GM21367 (cell line): ENCODE measurements around the gene GJC1.
"Not testable (repeated sequence)": the region's sequence is repeated elsewhere in the genome, so short reads cannot be mapped to it uniquely, and the experiment has no call there.

Source experiments
- ATAC-seq: cut with Tn5 transposase; IDR thresholded peaks from one replicate; pipeline ENCODE4 v1.9.1; 2021; ENCODE audit not compliant: unreplicated experiment

GJC1 gene

DNA sequence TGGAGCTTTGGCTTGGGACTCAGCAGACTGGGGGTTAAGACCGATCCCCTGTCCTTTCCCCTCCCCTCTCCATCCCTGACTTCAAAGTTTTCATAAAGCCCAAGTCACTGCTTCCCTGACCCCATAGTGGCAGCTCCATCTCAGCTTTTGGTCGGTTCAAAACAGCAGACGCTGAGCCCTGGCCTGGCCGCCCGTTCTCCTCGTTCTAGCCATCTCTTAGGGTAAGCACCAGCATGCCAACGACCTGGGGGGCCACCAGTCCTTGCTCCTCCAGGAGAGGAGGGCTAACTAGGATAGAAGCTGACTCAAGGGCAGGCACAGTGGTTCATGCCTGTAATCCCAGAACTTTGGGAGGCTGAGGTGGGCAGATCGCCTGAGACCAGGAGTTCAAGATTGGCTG, 16.1 kb upstream of the GJC1 start:
- no peak for ATAC-seq

DNA sequence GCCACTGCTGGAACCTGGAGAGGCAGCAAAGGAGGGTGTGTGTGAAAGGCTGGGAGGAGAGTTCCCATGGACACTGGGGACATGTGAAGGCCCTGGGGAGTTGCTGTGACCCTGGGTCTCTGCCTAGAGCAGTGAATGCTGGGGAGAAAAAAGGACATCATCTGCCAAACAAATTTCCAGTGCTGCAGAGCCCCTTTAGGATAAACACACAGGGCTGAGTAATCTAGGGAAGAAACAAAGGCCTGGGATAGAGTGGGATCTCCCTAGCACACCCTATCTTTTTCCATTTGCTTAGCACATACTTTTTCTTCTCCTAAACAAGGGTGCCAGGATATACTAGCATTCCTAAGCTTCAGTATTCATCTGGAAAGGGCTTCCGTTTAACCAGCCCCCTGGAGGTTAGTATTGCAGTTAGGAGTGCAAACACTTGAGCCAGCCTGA, 14.3 kb upstream of the GJC1 start:
- no peak for ATAC-seq

DNA sequence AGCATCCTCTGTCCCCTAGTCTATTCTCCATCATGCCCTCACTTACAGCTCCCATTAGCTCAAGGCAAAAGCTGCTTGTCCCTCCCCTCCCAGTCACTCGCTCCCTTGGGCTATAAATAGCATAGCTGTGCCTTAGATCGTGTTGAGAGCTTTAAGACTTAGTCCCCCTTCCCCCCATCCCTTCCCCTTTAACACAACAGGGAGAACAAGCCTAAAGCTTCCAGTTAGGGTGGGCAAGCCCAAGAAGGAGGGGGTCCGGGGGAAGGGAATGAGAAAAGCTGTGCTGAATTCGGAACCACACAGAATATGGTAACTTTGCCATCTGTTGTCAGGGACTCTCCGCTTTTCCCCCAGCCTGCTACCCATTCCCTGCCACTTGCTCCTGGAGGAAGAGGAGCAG, 12.7 kb upstream of the GJC1 start:
- ATAC-seq, result no peak

DNA sequence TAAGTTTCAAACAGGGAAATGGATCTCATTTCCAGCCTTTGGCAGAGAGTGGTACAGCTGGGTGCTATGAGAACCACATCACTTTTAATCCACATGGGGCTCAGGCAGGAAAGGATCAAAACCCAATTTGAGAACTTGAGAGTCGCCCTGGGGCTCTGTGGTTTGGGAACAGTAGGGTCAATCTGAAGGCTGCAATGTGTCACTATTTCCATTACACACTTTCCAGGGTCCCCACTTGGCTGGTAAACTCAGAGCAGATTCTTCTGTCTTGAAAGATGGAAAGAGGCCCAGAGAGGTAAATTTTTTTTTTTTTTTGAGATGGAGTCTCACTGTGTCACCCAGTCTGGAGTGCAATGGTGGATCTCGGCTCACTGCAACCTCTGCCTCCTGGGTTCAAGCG, 10.8 kb upstream of the GJC1 start:
- no peak for ATAC-seq

DNA sequence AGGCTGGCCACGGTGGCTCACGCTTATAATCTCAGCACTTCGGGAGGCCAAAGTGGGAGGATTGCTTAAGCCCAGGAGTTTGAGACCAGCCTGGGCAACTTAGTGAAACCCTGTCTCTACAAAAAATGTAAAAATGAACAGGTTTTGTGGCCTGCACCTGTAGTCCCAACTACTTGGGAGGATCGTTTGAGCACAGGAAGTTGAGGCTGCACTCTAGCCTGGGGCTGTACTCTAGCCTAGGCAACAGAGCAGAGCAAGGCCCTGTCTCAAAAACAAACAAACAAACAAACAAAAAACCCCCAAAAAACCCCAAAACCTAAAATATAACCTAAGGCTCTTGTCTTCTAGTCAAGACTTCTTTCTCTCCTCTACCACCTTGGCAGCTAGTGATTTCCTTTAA, 10.2 kb upstream of the GJC1 start:
- ATAC-seq, result no peak

DNA sequence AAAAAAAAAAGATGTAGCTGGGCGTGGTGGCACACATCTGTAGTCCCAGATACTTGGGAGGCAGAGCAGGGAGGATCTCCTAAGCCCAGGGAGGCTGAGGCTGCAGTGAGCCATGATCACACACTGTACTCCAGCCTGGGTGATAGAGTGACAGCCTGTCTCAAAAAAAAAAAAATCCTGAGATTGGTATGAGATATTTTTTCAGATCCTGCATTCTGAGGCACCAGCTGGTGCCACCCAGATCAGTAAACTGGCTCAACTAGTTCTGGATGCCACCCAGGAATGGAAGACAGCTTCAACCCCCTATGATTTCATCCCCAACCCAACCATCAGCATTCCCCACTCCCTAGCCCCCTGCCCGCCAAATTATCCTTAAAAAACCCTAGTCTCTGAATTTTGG, 7.1 kb upstream of the GJC1 start:
- no peak for ATAC-seq

DNA sequence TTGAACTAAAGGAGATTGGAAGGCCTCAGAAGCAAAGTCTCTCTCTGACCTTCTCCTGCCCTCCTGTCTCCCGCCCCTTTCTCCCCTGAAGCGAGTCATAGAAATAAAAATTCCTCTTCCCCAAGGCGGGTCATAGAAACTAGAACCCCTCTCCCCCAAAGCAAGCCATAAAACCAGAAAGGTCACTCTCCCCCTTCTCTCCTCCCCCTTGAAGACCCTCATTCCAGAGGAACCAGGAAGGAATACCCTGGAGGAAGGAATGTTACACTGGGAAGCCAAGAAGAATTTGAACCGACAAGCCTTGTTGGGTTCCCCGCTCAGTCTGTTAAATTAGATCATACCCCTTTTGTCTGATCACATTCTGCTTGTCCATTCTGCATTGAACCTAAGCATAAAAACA, 2.7 kb upstream of the GJC1 start:
- no peak for ATAC-seq

DNA sequence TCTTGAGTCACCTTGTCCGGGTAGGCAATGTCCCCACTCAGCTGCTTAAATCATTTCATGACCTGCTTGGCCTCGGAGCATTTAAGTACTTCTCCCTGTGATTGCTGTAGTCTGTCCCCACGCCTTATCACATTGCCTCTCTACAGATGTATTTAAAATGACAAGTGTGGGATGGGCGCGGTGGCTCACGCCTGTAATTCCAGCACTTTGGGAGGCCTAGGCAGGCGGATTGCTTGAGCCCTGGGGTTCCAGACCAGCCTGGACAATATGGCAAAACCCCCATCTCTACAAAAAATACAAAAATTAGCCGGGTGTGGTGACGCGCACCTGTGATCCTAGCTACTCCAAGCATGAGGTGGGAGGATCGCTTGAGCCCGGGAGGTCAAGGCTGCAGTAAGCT, 1.3 kb upstream of the GJC1 start:
- ATAC-seq, result no peak

DNA sequence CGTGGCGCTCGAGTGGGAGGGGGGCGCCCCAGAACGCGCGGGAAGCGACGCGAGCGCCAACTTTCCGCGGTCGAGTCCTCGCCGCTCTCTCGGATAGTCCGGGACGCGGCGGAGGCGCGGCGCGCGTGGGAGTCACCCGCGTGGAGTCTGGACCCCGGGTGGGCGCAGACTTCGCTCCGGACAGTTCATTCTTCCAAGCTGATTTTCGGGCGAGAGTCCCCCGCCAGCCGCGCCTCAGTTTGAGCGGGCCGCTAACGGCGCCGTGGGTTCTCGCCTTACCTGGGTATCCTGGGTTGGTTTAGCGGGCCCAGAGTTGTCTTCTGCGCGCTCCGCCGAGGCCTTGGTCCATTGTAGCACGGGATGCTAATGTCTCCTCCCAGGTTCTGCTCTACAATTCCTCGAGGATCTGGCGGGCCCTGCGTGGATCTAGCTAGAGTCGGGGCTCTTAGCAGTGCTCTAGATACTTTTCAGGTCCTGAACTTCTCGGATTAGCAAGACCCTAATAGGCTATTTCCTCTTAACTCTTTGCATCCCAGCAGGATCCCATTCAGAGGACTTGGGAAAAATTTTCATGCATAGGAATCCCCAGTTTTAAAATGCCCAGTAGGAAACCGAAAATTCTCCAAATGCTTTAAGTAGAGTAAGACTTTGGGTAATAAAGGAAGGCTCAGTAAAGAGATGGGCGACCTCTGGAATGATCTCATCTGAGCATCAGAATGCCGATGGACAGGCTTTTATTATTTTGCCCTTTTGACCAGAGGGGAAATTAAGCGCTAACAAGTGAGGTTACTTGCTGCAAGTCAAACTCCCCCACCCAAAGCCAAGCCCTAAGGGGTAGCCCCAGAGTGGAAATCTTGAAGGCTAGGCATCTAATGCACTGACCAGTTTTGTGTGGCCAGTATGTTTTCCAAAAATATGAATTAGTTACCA, 537 bp upstream of the GJC1 start:
- no peak for ATAC-seq

DNA sequence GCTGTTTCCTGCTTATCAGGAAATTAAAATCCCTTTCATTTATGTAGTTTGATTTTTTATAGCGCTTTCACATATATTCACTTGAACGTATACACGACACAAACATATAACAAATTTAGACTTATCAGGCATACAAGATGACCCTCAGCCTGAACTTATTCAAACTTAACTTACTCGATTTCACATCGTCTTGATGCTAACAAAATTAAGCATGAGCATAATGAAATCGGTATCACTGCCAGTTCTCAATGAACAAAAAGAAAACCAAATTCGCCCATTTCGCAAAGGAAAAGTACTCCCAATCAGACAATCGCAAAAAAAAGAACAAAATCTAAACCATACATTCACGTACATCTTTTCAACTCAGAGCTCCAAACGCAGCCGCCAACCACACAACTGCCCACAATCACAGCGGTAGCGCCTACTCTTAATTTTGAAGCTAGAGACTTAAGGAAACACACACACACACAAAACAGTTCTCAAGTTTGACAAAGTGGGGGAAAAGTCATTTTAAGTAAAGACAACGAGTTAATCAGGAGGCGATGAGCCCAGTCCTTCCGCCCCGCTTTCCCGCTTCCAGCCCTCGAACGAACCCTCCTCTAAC, 1.1 kb downstream of the GJC1 start:
- no peak for ATAC-seq

DNA sequence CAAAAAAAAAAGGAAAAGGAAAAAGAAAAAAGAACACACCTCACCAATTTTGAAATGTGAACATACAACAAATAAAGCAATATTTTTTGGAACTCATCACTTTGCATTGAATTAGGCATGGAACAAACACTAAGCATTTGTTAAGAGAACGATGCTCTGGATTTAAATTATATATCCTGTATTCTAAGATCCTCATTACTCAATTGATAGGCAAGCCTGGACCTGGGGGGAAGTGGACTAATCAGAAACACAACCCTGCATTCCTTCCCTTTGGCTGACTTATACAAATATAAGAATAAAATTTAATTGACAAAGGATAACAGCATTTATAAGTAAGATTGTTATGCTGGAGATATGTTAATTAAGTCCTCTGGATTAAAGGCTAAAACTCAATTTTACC, 2.2 kb downstream of the GJC1 start:
- no peak for ATAC-seq

DNA sequence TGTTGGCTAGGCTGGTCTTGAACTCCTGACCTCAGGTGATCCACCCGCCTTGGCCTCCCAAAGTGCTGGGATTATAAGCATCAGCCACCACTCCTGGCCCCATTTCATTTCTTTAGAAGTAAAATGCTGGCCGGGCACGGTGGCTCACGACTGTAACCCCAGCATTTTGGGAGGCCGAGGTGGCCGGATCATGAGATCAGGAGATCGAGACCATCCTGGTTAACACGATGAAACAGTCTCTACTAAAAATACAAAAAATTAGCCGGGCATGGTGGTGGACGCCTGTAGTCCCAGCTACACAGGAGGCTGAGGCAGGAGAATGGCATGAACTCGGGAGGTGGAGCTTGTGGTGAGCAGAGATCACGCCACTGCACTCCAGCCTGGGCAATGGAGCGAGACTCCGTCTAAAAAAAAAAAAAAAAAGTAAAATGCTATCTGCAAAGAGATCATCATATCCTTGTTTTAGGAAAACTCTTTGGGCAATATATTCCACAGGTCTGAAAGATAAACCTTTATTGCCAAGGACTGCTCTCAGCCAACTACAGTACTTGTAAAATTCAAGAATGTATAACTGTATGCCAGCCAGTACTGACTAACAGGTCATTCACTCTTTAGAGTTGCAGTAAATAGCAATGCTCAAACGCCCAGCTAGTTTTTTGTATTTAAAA, 3.8 kb downstream of the GJC1 start:
- ATAC-seq, result no peak

DNA sequence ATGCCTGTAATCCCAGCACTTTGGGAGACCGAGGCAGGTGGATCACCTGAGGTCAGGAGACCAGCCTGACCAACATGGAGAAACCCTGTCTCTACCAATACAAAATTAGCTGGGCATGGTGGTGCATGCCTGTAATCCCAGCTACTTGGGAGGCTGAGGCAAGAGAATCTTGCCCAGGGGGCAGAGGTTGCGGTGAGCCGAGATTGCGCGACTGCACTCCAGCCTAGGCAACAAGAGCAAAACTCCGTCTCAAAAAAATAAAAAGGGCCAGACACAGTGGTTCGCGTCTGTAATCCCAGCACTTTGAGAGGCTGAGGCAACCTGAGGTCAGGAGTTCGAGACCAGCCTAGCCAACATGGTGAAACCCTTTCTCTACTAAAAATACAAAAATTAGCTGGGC, 4.9 kb downstream of the GJC1 start:
- not testable (repeated sequence) for ATAC-seq

DNA sequence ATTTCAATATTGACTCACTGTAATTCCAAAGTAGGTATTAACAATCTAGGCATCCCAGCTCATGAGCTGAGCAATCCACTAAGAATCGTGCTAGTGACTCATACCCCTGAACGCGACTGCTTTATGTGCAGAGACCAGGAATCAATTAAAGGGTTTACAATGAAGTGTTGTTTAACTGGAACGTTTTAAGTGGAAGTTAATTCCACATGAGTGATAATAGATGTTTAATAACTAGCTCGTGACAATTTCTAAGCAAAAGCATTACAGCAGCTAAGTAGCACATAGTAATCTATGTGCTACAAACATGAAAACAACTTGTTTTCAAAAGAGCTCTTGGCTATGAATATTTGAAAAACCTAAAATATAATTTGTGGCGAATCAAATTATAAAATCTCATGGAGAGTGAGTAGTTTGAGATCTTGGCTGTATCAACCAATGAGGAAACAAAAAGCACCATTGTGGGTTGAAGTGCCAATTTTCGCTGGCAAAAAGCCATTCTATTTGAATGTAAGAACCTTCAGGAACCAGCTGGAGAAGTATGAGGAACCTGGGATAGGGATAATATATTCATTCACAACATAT, 9.4 kb downstream of the GJC1 start:
- no peak for ATAC-seq

DNA sequence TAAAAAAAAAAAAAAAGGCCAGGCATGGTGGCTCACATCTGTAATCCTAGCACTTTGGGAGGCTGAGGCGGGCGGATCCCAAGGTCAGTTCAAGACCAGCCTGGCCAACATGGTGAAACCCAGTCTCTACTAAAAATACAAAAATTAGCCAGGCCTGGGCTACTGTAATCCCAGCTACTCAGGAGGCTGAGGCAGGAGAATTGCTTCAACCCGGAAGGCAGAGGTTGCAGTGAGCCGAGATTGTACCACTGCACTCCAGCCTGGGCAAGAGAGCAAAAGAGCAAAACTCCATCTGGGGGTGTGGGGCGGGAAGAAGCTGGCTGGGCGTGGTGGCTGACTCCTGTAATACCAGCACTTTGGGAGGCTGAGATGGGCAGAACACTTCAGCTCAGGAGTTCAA, 11.6 kb downstream of the GJC1 start:
- ATAC-seq, result not testable (repeated sequence)

DNA sequence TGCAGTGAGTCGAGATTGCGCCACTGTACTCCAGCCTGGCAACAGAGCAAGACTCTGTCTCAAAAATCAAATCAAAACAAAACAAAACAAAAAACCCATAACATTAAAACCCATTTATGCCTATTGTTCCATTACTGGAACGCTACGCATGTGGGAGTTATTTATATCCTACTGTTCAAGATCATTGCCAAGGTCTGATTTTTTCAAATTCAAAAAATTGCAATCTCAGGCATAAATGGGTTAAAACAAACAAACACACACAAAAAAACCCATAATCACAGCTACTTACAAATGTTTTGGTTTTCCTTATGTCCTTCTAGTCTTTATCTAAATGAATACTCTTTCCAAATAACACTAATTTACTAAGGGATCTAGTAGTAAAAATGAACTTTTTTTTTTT, 17.8 kb downstream of the GJC1 start:
- ATAC-seq, result no peak

DNA sequence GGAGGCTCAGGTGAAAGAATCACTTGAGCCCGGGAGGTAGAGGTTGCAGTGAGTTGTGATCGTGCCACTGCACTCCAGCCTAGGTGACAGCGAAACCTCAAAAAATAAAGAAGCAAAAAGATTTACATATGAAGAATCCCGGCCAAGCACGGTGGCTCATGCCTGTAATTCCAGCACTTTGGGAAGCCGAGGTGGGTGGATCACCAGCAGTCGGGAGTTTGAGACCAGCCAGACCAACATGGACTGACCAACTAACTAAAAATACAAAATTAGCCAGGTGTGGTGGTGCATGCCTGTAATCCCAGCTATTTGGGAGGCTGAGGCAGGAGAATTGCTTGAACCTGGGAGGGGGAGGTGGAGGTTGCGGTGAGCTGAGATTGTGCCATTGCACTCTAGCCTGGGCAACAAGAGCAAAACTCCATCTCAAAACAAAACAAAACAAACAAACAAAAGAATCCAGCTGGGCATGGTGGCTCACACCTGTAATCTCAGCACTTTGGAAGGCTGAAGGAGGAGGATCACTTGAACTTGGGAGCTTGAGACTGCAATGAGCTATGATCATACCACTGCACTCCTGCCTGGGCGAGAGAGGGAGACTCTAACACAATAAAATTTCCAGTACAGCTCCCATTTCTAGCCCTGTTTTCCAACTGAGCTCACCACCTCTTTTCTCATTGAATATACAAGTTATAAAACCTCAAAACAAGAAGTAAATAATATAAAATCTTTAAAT, 21.3 kb downstream of the GJC1 start:
- ATAC-seq, result not testable (repeated sequence)

DNA sequence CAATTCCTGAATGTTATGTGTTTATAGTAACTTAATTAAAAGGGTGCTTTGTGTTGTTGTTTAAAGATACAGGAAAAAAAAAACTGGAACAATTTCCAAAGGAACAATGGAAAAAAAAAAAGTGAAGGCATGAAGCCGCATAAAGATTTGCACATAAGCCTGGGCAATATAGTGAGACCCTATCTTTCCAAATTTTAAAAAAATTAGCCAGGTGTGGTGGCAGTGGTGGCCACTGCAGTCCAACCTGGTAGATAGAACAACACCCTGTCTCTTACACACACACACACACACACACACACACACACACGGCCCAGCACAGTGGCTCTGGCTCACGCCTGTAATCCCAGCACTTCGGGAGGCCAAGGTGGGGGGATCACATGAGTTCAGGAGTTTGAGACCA, 21.9 kb downstream of the GJC1 start:
- ATAC-seq, result no peak

DNA sequence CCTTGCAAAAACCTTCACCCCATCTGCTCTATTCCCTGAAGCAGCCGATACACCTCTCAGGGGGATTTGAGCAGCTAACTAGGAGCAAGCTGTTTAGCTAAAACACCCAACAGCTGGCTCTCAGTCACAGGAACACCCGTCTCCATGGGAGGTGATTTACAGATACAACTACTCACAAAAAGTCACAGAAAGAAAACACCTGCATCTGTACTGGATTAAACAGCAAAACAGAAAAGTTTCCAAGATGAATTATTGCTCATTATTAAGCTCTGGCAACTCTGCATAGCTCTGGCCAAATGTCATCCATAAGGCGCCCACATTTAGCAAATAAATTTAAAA, 22.3 kb downstream of the GJC1 start:
- ATAC-seq, result no peak

DNA sequence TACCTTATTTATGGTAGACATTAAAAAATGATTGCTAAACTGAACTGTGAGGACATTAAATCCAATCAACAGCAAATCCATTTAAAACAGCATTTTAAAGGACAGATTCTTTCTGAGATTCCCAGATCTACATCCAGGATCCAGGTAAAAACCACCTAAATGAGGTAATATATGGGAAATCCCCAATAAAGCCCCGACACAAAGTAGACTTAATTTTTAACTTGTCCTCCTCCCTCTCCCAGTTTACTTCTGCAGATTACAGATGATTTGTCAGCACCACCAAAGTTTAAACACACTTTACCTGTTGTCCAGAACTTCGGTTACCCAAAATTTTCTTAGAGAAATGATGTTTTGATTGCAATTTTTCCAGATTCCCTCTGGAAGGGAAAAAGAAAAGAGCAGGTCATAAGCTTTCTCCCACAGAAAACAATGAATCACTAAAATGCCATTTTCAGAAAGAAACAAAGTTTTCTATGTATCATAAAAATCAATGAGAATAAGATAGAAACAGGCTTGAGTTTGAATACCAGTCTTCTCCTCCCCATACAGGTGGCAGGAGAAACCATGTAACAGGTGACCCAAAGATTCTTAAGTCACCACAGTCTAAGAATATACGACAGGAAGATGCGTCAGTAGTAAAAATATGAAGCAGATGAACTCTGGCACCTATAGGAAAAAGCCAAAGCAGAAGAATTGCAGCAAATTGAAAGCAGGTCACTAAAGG, 22.8 kb downstream of the GJC1 start:
- ATAC-seq, result no peak
